KG1 (cell line): ENCODE results near the gene LCE6A.

Experiments
- DNase-seq: peaks from one replicate; lab custom pipeline; 2025; lab: John Stamatoyannopoulos, UW

Gene LCE6A

GRCh38 chr1:152876827-152877226 lies 34.2 kb downstream of the LCE6A start:
- no peak for DNase-seq

- no peak for DNase-seq
Measured at GRCh38 chr1:152878042-152878441, 35.4 kb downstream of the LCE6A start, which contains the start of gene SMCP. Gene SMCP (plus strand): TSS chr1:152878322. CDS start chr1:152884423, 6,101 bp downstream.

- DNase-seq, result no peak
Measured at GRCh38 chr1:152879559-152880198, 37.0 kb downstream of the LCE6A start.

- DNase-seq, result no peak
Measured at GRCh38 chr1:152880316-152880715, 37.7 kb downstream of the LCE6A start.

GRCh38 chr1:152880907-152881306 lies 38.3 kb downstream of the LCE6A start:
- DNase-seq, result no peak

GRCh38 chr1:152884085-152884484 lies 41.4 kb downstream of the LCE6A start:
- no peak for DNase-seq

GRCh38 chr1:152884506-152884905 lies 41.9 kb downstream of the LCE6A start:
- no peak for DNase-seq

- no peak for DNase-seq
Measured at GRCh38 chr1:152884966-152885624, 42.4 kb downstream of the LCE6A start.

- no peak for DNase-seq
Measured at GRCh38 chr1:152886085-152886484, 43.4 kb downstream of the LCE6A start.

GRCh38 chr1:152886758-152887409 lies 44.2 kb downstream of the LCE6A start:
- DNase-seq, result no peak

GRCh38 chr1:152888126-152888525 lies 45.5 kb downstream of the LCE6A start:
- DNase-seq, result no peak
